DND-41 (cell line): ENCODE data around the gene BRF1.
"Not testable (repeated sequence)": the region's sequence is repeated elsewhere in the genome, so short reads cannot be mapped to it uniquely, and the experiment has no call there.

Source experiments
- ATAC-seq: fragments of 200-7000 bp; cut with Tn5 transposase; 3 replicates; pipeline ENCODE4 v1.9.1; 2021; ENCODE audit warnings: low read depth; ENCODE audit not compliant: insufficient read depth
- DNase-seq: peaks from one replicate; pipeline ENCODE4 v3.0.0-alpha.2; 2020
- H2AFZ ChIP-seq: 2 replicates; pipeline ENCODE4 v1.6.0; 2012; ENCODE audit warnings: low read depth, low read length
- H3K27ac ChIP-seq: 2 replicates; pipeline ENCODE4 v1.5.1; 2012; ENCODE audit warnings: low read length, inconsistent platforms
- H3K27me3 ChIP-seq: fragments of 200-600 bp; sonication (generic); 2 replicates; pipeline ENCODE4 v1.6.0; 2012; ENCODE audit warnings: low read length, mild to moderate bottlenecking, inconsistent platforms; ENCODE audit not compliant: insufficient read depth, poor library complexity
- H3K36me3 ChIP-seq: 2 replicates; pipeline ENCODE4 v1.5.1; 2012; ENCODE audit warnings: low read length, inconsistent platforms; ENCODE audit not compliant: insufficient read depth
- H3K4me1 ChIP-seq: 2 replicates; pipeline ENCODE4 v1.5.1; 2012; ENCODE audit warnings: mild to moderate bottlenecking, low read length; ENCODE audit not compliant: insufficient read depth
- H3K4me2 ChIP-seq: 2 replicates; pipeline ENCODE4 v1.6.0; 2012; ENCODE audit warnings: mild to moderate bottlenecking, moderate library complexity, low read length, inconsistent platforms; ENCODE audit not compliant: insufficient read depth
- H3K4me3 ChIP-seq, 2 experiments: fragments of 200-600 bp in 1 of 2; shearing (Covaris generic) in 1 of 2; 2 replicates each; pipeline ENCODE4 v1.5.1; 2012 to 2016; ENCODE audit warnings: inconsistent platforms in 2 of 2, low read length in 2 of 2, mild to moderate bottlenecking in 2 of 2, low read depth in 1 of 2, moderate library complexity in 1 of 2
- H3K79me2 ChIP-seq: 2 replicates; pipeline ENCODE4 v1.6.0; 2012; ENCODE audit warnings: low read length, inconsistent platforms; ENCODE audit not compliant: insufficient read depth
- H3K9ac ChIP-seq: 2 replicates; pipeline ENCODE4 v1.6.0; 2012; ENCODE audit warnings: low read depth, mild to moderate bottlenecking, inconsistent platforms, low read length, moderate library complexity
- H3K9me3 ChIP-seq: 2 replicates; pipeline ENCODE4 v1.5.1; 2012; ENCODE audit warnings: low read length, moderate library complexity, mild to moderate bottlenecking, inconsistent platforms; ENCODE audit not compliant: insufficient read depth, severe bottlenecking
- H4K20me1 ChIP-seq: 2 replicates; pipeline ENCODE4 v1.6.0; 2012; ENCODE audit warnings: low read length; ENCODE audit not compliant: insufficient read depth
- EZH2 ChIP-seq: IDR thresholded peaks from 3 replicates; pipeline ENCODE4 v1.6.1; 2012; ENCODE audit warnings: borderline replicate concordance, low read depth, mild to moderate bottlenecking, moderate library complexity, low read length, inconsistent platforms; ENCODE audit not compliant: severe bottlenecking
- TF ChIP-seq, protein P1 (sequence below): IDR thresholded peaks from 2 replicates; pipeline ENCODE4 v1.5.1; 2012; ENCODE audit warnings: borderline replicate concordance, low read length, moderate library complexity, mild to moderate bottlenecking; ENCODE audit not compliant: poor library complexity, severe bottlenecking; ENCODE audit errors: extremely low read depth

The BRF1 gene

GRCh38 chr14:105281371-105282097 lies 19.3 kb downstream of the BRF1 start:
- Histone ChIP-seq H3K27ac (no peak overlapping the region), H3K9me3 (no peaks in the 10 kb centered on the region), H2AFZ (no peak overlapping the region), H3K9ac (no peak overlapping the region), H3K27me3 (no peaks in the 10 kb centered on the region), H3K4me2 (no peak overlapping the region), H4K20me1 (peaks cover 50% of the 10 kb centered on the region), H3K4me3 (no peak overlapping the region), H3K36me3 (peaks cover 35% of the 10 kb centered on the region), H3K4me1 (no peaks in the 10 kb centered on the region), H3K79me2 (peaks cover 80% of the 10 kb centered on the region)
- TF ChIP-seq EZH2, result no peak
- TF ChIP-seq, protein P1, sequence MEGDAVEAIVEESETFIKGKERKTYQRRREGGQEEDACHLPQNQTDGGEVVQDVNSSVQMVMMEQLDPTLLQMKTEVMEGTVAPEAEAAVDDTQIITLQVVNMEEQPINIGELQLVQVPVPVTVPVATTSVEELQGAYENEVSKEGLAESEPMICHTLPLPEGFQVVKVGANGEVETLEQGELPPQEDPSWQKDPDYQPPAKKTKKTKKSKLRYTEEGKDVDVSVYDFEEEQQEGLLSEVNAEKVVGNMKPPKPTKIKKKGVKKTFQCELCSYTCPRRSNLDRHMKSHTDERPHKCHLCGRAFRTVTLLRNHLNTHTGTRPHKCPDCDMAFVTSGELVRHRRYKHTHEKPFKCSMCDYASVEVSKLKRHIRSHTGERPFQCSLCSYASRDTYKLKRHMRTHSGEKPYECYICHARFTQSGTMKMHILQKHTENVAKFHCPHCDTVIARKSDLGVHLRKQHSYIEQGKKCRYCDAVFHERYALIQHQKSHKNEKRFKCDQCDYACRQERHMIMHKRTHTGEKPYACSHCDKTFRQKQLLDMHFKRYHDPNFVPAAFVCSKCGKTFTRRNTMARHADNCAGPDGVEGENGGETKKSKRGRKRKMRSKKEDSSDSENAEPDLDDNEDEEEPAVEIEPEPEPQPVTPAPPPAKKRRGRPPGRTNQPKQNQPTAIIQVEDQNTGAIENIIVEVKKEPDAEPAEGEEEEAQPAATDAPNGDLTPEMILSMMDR, result peak; percentile 17
- no peak for ATAC-seq
- DNase-seq, result no peak

DNA sequence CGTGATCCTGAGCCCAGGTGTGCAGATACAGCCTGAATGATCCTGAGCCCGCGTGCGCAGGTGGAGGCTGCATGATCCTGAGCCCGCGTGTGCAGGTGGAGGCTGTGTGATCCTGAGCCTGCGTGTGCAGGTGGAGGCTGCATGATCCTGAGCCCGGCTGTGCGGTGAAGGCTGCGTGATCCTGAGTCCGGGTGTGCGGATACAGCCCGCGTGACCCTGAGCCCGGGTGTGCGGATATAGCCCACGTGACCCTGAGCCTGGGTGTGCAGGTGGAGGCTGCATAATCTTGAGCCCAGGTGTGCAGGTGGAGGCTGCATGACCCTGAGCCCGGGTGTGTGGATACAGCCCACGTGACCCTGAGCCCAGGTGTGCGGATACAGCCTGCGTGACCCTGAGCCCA lies 20.3 kb downstream of the BRF1 start:
- DNase-seq (no peak), ATAC-seq (no peak)
- TF ChIP-seq EZH2, result no peak
- TF ChIP-seq, protein P1, result no peak
- H3K27ac ChIP-seq, result no peak overlapping the region
- no peak overlapping the region for H3K4me3 ChIP-seq
- no peak overlapping the region for H3K4me2 ChIP-seq
- no peaks in the 10 kb centered on the region for H3K27me3 ChIP-seq
- H3K9me3 ChIP-seq, result no peaks in the 10 kb centered on the region
- H3K9ac ChIP-seq, result no peak overlapping the region
- peaks cover 31% of the 10 kb centered on the region for H3K36me3 ChIP-seq
- no peak overlapping the region for H2AFZ ChIP-seq
- peaks cover 73% of the 10 kb centered on the region for H3K79me2 ChIP-seq
- H3K4me1 ChIP-seq, result no peaks in the 10 kb centered on the region
- peaks cover 44% of the 10 kb centered on the region for H4K20me1 ChIP-seq

DNA sequence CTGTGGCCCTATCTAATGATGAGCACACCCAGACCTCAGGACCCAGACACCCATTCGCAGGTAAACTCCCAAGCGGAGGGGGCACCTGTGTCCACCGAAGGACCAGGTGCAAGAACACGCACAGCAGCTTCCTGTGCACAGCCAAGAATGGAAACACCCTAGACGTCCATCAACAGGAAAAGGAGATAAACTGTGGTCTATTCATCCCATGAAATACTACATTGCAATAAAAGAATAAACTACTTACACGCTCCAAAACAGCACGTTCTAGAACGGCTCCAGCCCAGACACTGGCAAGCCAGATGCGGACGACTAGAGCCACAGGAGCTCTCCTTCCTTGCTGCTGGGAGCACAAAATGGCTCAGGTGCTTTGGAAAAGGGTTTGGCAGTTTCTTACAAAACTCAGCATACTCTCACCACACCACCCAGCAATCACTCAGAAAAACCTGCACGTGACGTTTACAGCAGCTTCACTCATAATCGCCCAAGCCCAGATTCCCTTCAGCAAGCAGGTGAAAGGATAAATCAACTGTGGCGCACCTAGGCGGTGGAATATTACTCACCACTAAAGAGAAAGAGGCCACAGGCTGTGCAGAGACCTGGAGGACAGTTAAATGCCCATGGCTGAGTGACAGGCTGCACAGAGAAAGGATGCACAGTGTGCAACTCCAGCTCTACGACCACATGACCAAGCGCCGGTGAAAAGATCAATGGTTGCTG lies 21.0 kb downstream of the BRF1 start:
- Histone ChIP-seq H4K20me1 (peaks cover 51% of the 10 kb centered on the region), H3K4me3 (no peak overlapping the region), H3K27ac (no peak overlapping the region), H2AFZ (no peak overlapping the region), H3K36me3 (peaks cover 25% of the 10 kb centered on the region), H3K79me2 (peaks cover 74% of the 10 kb centered on the region), H3K4me2 (no peak overlapping the region), H3K4me1 (no peaks in the 10 kb centered on the region), H3K27me3 (no peaks in the 10 kb centered on the region), H3K9me3 (no peaks in the 10 kb centered on the region), H3K9ac (no peak overlapping the region)
- DNase-seq (no peak), ATAC-seq (no peak)
- TF ChIP-seq, protein P1, result no peak
- TF ChIP-seq EZH2, result no peak

- H3K4me3 ChIP-seq, H2AFZ ChIP-seq, H3K9ac ChIP-seq, H3K27ac ChIP-seq, DNase-seq, H3K4me2 ChIP-seq, H3K9me3 ChIP-seq, H3K27me3 ChIP-seq, ATAC-seq, H3K4me1 ChIP-seq: not testable (repeated sequence)
- peaks cover 13% of the 10 kb centered on the region; the same call in 1 of the 2 replicates for H3K36me3 ChIP-seq
- H4K20me1 ChIP-seq, result peaks cover 49% of the 10 kb centered on the region
- peaks cover 62% of the 10 kb centered on the region for H3K79me2 ChIP-seq
Observed at GRCh38 chr14:105277448-105277847, 23.4 kb downstream of the BRF1 start.
